ENCODE measurements around the gene WRNIP1. TPM values are rescaled to one million over a fixed set of nuclear protein-coding genes. Genes with fewer than 3 reads are reported as not detected.

WRNIP1 gene
- total RNA-seq, 1 donor from 2014 or later = 25.3 TPM

GRCh38 chr6:2784930-2785329 lies 19.7 kb downstream of the WRNIP1 start:
- no peaks in the 10 kb centered on the region for H3K9me3 Mint-ChIP-seq
- Histone ChIP-seq H3K4me3 (no peak overlapping the region), H3K4me2 (no peak overlapping the region), H3K27ac (no peak overlapping the region), H3K4me1 (peaks cover 6% of the 10 kb centered on the region), H3K79me2 (ENCODE audit: low read depth) (peaks cover 13% of the 10 kb centered on the region), H2AFZ (replicated peaks) (no peak overlapping the region), H3K27me3 (no peaks in the 10 kb centered on the region), H3K9me3 (ENCODE audit: low read depth) (no peaks in the 10 kb centered on the region), H3F3A (ENCODE audit: low read depth) (no peaks in the 10 kb centered on the region), H3K9ac (no peak overlapping the region), H4K20me1 (ENCODE audit: low read depth) (peaks cover 27% of the 10 kb centered on the region), H3K36me3 (no peaks in the 10 kb centered on the region)
- no peak overlapping the region for H3K4me3 Mint-ChIP-seq
- peaks cover 36% of the 10 kb centered on the region for H3K36me3 Mint-ChIP-seq
- peaks cover 18% of the 10 kb centered on the region for H3K4me1 Mint-ChIP-seq
- no peak for DNase-seq (ENCODE audit: low spot score)
- H3K27me3 Mint-ChIP-seq (ENCODE audit: insufficient read depth, low read depth) = peaks cover 5% of the 10 kb centered on the region
- TF ChIP-seq CTCF (IDR thresholded peaks at IDR 0.05) = no peak
- TF ChIP-seq EZH2phosphoT487 (IDR thresholded peaks at IDR 0.05) = no peak
- no peak for TF ChIP-seq EZH2 (IDR thresholded peaks at IDR 0.05)
- H3K27ac Mint-ChIP-seq = no peak overlapping the region

- no peak overlapping the region for H3K4me2 ChIP-seq
- H3K9me3 Mint-ChIP-seq = no peaks in the 10 kb centered on the region
- no peak overlapping the region for H3K27ac Mint-ChIP-seq
- peaks cover 27% of the 10 kb centered on the region for H4K20me1 ChIP-seq (ENCODE audit: low read depth)
- no peak for TF ChIP-seq CTCF (IDR thresholded peaks at IDR 0.05)
- no peak for TF ChIP-seq EZH2 (IDR thresholded peaks at IDR 0.05)
- no peak for TF ChIP-seq EZH2phosphoT487 (IDR thresholded peaks at IDR 0.05)
- H3K27me3 Mint-ChIP-seq (ENCODE audit: insufficient read depth, low read depth) = peaks cover 6% of the 10 kb centered on the region
- H3K4me1 Mint-ChIP-seq = peaks cover 7% of the 10 kb centered on the region
- no peak overlapping the region for H2AFZ ChIP-seq (replicated peaks)
- no peak for DNase-seq (ENCODE audit: low spot score)
- H3K4me3 ChIP-seq = no peak overlapping the region
- no peaks in the 10 kb centered on the region for H3K9me3 ChIP-seq (ENCODE audit: low read depth)
- H3K36me3 Mint-ChIP-seq = peaks cover 33% of the 10 kb centered on the region
- H3K4me3 Mint-ChIP-seq = no peak overlapping the region
- no peaks in the 10 kb centered on the region for H3K36me3 ChIP-seq
- H3K79me2 ChIP-seq (ENCODE audit: low read depth) = peaks cover 13% of the 10 kb centered on the region
- H3K27me3 ChIP-seq = no peaks in the 10 kb centered on the region
- no peak overlapping the region for H3K9ac ChIP-seq
- H3K27ac ChIP-seq = no peak overlapping the region
- peaks cover 4% of the 10 kb centered on the region for H3F3A ChIP-seq (ENCODE audit: low read depth)
- peaks cover 6% of the 10 kb centered on the region for H3K4me1 ChIP-seq
Measured at GRCh38 chr6:2786269-2786668, 21.1 kb downstream of the WRNIP1 start.

GRCh38 chr6:2790588-2791449 lies 25.6 kb downstream of the WRNIP1 start:
- Mint-ChIP-seq H3K27me3 (ENCODE audit: insufficient read depth, low read depth) (peaks cover 7% of the 10 kb centered on the region), H3K4me1 (peaks cover 20% of the 10 kb centered on the region), H3K27ac (no peak overlapping the region), H3K4me3 (no peak overlapping the region), H3K36me3 (peaks cover 17% of the 10 kb centered on the region), H3K9me3 (no peaks in the 10 kb centered on the region)
- Histone ChIP-seq H3K4me1 (no peaks in the 10 kb centered on the region), H3K9ac (no peak overlapping the region), H3K27me3 (no peaks in the 10 kb centered on the region), H3K27ac (no peak overlapping the region), H3K79me2 (ENCODE audit: low read depth) (no peaks in the 10 kb centered on the region), H3K36me3 (no peaks in the 10 kb centered on the region), H3K4me3 (no peak overlapping the region), H3F3A (ENCODE audit: low read depth) (peaks cover 4% of the 10 kb centered on the region), H4K20me1 (ENCODE audit: low read depth) (no peaks in the 10 kb centered on the region), H3K4me2 (no peak overlapping the region), H2AFZ (replicated peaks) (no peak overlapping the region), H3K9me3 (ENCODE audit: low read depth) (no peaks in the 10 kb centered on the region)
- TF ChIP-seq EZH2 (IDR thresholded peaks at IDR 0.05) = no peak
- no peak for TF ChIP-seq EZH2phosphoT487 (IDR thresholded peaks at IDR 0.05)
- peak; percentile 82 for TF ChIP-seq CTCF (IDR thresholded peaks at IDR 0.05)
- DNase-seq (ENCODE audit: low spot score) = peak; percentile 75

Measured in neural progenitor cell (in vitro differentiated cells).